ENCODE results near the gene DNAJC18.

- TF ChIP-seq EZH2phosphoT487 (IDR thresholded peaks at IDR 0.05; ENCODE audit: unreplicated experiment) (no peak), CTCF (conservative IDR thresholded peaks at IDR 0.05; ENCODE audit: low read depth in 2 of 2) (no peak; a peak in 1 of 4 replicates), ETS1 (IDR thresholded peaks at IDR 0.05) (no peak), EZH2 (IDR thresholded peaks at IDR 0.05; ENCODE audit: low read depth, unreplicated experiment) (no peak), POLR2AphosphoS5 (IDR thresholded peaks at IDR 0.05; ENCODE audit: low read depth) (no peak), ZNF331 (CRISPR knock-in tag; IDR thresholded peaks at IDR 0.05; ENCODE audit: low read depth) (no peak), NANOG (IDR thresholded peaks at IDR 0.05; ENCODE audit: borderline replicate concordance) (no peak), REST (IDR thresholded peaks at IDR 0.05; ENCODE audit: unreplicated experiment) (no peak), CREB1 (CRISPR knock-in tag; IDR thresholded peaks at IDR 0.05; ENCODE audit: low read depth) (no peak), JUNB (IDR thresholded peaks at IDR 0.05; ENCODE audit: unreplicated experiment) (no peak), ZNF462 (CRISPR knock-in tag; IDR thresholded peaks at IDR 0.05) (no peak), STAT1 (IDR thresholded peaks at IDR 0.05; ENCODE audit: unreplicated experiment) (no peak)
Observed at GRCh38 chr5:139419226-139420192, 19.8 kb downstream of the DNAJC18 start.
